Epidermal melanocyte (primary cell): ENCODE results near the gene MBLAC1.

Experiments
- DNase-seq: peaks from one replicate; pipeline ENCODE4 v3.0.0; 2011; ENCODE audit warnings: low spot score; ENCODE audit not compliant: insufficient read length

MBLAC1 gene

DNA sequence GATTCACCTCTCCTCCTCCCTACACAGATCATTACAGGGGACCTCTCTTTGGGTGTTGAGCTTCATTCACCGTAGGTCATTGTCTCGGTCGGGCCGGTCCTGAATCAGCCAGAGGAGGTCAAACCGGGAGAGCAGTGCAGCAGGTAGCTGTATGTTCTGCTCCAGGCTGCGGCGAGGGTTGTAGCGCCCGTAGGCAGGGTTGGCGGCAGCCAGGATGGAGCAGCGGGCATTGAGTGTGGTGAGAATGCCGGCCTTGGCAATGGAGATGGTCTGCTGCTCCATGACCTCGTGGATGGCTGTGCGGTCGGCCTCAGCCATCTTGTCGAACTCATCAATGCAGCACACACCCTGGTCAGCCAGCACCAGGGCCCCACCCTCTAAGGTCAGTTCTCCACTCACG is 31.1 kb upstream of the MBLAC1 start:
- DNase-seq: no peak

DNA sequence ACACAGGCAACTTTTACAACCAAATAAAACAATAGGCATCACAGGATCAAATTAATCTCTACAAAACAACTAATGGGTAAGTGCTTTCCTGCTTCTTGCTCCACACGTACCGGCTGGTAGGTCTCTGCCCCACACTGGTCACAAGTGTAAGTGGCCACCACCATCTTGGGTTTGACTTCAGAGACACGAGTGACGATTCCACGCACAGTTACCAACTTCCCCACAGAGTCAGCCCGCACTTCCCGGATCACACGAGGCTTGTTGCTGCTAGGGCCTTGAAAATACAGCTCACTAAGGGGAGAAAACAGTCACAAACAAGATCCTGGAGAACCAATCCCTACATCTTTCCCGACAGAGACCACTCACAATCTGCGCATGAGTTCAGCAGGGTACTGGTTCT is 27.9 kb upstream of the MBLAC1 start:
- DNase-seq: no peak

GRCh38 chr7:100099452-100099851 is 27.3 kb upstream of the MBLAC1 start:
- DNase-seq: no peak

DNA sequence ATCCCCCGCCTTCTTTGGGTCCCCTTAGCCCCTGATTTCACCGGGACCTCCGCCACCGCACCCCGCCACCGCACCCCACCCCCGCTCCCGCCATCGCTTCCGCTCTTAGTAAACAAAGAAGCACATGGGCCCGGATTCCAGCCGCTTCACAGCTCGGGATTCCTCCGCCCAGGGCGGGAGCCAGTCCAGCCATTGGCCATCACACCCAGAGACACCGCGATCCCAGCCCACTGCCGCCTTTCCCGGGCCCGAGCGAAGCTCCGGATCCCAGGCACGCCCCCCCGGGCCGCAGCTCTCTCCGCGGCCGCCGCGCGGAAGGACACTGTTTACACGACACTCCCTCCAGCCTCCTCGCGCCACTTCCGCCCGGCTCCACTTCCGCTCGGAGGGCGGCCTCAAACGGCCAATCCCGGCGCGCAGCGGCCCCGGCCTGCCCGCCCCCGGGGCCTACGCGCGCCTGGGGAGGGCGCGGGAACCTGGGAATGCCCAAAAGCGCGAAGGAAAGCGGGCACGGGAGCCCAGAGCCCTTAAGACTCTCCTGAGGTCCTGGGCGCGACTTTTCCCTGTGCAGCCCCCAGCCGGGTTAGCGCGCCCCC is 26.2 kb upstream of the MBLAC1 start:
- peak; percentile 96 for DNase-seq

DNA sequence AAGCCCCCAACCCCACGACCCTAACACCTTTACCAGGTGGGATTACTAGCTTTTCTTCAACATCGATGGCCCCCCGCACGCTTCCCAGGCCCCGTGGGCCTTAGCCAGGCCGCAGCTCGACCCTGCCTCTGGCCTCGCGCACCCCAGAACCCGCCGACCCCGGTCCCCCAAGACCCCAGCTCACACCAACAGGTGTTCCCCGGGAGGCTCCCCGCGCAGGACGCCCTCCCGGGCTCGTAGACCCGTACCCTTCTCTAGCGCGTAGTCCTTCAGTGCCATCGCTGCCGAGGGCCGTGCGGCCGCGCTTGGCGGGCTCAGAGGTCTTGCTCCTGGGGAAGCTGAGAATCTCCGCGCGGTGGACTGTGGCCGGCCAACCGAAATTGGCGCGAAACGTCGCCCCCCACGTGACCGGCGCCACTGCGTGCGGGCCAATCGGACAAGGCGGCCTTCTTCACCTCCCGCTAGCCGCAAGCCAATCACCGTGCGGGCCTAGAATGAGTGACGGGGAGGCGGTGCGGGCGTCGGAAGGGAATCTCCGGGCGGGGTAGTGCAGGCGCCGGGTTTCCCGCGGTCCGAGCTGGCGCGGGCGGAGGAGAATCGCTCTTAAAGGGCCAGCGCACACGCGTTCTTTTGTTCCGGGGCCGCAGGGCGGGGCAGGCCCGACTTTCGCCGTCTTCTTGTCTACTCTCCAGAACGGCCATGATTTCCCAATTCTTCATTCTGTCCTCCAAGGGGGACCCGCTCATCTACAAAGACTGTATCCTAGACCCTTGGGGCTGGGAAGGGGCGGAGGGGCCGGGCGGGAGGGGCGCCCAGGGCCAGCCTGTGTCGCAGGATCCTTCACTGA is 25.5 kb upstream of the MBLAC1 start, which contains the start of the genes AP4M1 and MCM7:
Gene AP4M1 (plus strand): TSS at position 628 of the 847 bp plus-strand sequence. CDS start 72 bp downstream, at position 700.
Gene MCM7 (minus strand): TSS at position 382 of the 847 bp plus-strand sequence. CDS start 103 bp downstream, at position 279.
- DNase-seq: peak; percentile 96

GRCh38 chr7:100102950-100103840 is 23.6 kb upstream of the MBLAC1 start:
- DNase-seq: no peak

DNA sequence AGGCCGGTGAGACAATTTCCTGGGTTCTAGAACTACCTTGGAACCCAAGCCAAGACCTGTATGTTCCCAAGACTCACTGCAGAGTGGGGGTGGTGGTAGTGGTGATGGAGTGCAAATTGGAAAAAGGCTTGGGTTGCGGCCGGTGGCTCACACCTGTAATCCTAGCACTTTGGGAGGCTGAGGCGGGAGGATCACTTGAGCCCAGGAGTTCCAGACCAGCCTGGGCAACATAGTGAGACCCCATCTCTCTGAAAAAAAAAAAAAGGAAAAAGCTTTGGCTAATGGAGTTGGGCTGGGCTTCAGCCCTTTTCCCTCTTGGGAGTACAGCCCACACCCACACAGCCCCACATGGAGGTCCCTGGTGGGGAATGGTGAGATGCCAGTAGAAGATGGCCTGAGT is 21.2 kb upstream of the MBLAC1 start:
- DNase-seq: no peak

DNA sequence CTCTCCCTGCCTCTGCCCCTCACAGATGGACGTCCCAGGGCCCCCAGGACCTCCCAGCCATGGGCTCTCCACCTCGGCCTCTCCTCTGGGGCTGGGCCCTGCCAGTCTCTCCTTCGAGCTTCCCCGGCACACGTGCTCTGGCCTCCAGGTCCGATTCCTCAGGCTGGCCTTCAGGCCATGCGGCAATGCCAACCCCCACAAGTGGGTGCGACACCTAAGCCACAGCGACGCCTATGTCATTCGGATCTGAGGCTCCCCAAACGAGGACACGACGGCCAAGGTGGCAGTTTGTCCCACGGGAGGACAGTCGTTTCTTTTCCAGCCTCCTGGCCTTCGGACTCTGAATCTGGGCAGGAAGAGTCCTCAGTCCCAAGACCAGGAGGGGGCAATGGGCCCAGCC is 20.1 kb upstream of the MBLAC1 start:
- no peak for DNase-seq

- no peak for DNase-seq
These were observed 19.5 kb upstream of the MBLAC1 start for GRCh38 chr7:100107125-100107737.

DNA sequence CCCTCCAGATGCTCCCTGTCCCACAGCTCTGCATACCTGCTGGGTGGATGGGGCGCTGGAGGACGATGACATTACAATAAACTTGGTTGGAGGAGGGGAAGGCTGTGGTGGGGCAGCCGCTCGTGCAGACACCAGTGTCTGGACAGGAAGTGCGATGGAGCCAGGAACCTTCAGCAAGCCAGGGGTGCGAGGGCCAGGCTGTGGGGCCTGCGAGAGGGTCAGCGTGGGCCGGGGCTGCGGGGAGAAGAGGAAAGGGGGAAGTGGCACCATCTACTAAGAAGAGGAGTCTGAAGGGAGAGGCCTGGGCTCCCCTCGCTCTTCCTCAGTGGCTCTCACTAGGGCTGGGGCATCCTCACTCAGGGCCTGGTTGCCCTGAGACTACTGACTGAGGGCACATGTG is 18.9 kb upstream of the MBLAC1 start:
- DNase-seq: no peak

DNA sequence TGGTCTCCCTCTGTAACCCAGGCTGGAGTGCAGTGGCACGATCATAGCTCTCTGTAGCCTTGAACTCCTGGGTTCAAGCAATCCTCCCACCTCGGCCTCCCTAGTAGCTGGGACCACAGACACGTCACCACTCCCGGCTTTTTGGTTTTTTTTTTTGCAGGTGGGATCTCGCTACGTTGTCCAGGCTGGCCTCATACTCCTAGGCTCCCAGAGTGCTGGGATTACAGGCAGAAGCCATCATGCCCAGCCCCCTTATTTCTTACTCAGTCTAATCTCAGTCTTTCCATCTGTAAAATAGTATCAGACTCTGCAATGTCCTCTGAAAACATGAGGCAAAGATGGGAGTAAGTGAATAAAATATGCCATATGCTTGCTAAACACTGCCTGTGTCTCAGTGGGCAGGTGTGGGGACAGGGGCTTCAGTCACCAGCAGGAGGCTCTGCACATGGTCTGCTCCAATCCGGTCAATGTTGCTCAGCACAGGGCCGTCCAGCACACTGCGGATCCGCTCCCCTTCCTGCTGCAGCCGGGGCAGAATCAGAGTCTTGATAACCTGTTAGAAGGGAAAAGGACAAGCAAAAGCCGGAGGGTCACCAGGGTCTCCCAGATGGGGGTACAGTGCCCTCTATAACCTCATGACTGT is 17.1 kb upstream of the MBLAC1 start:
- DNase-seq: no peak

GRCh38 chr7:100111156-100111555 is 15.6 kb upstream of the MBLAC1 start:
- no peak for DNase-seq

- DNase-seq: no peak
These were observed 14.9 kb upstream of the MBLAC1 start for GRCh38 chr7:100111914-100112313.

- no peak for DNase-seq
These were observed 11.7 kb upstream of the MBLAC1 start for GRCh38 chr7:100115026-100115425.

DNA sequence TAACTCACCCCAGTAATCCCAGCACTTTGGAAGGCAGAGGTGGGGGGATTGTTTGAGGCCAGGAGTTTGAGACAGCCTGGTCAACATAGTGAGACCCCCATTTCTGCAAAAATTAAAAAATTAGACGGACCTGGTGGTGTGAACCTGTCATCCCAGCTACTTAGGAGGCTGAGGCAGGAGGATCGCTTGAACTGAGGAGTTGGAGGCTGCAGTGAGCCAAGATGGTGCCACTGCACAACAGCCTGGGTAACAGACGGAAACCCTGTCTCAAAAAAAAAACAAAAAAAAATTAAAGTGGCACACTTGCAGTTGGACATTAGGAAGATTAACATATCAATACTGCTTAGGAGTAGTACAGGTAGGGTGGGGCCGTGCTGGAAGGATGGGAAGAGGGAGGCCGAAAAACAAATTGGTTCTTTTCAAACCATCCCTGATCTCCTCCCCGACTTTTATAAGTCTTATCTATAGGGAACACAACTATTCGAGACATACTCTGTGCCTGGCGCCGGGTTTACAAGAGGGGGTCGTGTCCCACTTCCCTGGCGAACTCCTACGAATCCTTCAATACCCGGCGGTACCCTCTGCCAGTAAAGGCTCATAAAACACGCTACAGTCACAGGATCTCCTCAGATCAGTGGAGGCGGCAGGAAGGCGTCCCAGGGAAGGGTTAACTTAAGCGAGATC is 8.2 kb upstream of the MBLAC1 start:
- DNase-seq: peak; percentile 26

GRCh38 chr7:100119072-100119969 is 7.4 kb upstream of the MBLAC1 start, which contains the start of the genes CNPY4 and TAF6:
TSS of gene CNPY4 (plus strand) at chr7:100119634. CDS start at chr7:100119745, 111 bp downstream.
TSS of gene TAF6 (minus strand) at chr7:100119358. CDS start at chr7:100114209, 5,149 bp downstream.
- peak; percentile 98 for DNase-seq

DNA sequence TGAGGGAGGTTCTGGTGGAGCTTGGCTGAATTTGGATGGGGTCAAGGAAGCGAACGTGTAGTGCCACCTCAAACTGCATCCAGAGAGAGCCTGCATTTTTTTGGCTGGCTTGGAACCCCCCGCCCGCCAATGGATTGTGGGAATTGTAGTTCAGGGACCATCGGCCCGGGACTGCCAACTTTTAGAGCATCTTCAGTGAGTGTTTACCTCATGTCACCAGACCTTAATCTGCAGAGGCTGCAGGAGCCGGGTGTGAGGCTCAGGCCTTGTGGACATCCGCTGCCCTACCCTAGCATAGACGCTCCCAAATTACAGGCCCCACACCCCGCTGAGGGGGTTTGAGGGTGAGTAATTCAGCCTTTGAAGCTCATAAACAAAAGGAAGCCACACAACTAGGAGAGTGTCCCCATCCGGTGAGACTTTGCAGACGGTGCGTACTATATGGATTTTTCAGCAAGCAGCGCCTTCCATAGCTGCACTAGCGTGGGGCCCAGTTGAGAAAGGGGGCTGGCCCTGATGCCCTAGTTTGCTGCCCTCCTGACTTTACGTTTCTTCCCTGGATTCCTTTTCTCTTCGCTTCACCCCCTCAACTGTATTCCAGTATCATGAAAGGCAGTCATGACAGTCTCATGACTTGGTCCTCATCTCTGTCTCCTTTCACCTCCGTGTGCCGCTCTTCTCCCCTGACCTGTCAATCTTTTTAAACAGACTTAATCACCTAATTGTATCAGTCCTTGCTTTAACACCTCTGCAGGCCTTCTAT is 6.6 kb upstream of the MBLAC1 start:
- peak; percentile 70 for DNase-seq

DNA sequence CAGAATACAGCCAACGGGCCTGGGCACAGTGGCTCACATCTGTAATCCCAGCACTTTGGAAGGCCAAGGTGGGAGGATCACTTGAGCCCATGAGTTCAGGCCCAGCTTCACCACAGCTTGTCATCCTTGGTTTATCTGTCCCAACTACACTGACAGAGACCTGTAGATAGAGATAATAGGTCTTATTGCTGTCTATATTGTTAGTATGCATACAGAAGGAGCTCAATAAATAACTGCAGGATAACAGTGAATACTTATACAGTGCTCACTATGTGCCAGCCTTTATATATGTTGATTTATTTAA is 6.1 kb upstream of the MBLAC1 start:
- DNase-seq: no peak
